ENCODE measurements around the gene MBOAT2.

DNA sequence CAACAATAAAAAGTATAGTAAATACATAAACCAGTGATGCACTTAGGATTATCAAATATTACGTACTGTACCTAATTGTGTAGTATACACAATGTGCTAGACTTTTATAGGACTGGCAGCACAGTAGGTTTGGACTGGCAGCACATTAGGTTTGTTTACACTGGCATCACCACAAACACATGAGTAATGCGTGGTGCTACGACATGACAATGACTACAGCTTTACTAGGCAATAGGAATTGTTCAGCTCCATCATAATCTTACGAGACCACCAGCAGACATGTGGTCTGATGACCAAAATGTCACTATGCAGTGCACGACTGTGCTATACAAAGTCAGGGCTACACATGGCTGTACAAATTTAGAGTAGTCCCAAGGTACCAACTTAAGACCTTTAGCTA is 2.3 kb downstream of the MBOAT2 start:
- TF ChIP-seq, protein P1, sequence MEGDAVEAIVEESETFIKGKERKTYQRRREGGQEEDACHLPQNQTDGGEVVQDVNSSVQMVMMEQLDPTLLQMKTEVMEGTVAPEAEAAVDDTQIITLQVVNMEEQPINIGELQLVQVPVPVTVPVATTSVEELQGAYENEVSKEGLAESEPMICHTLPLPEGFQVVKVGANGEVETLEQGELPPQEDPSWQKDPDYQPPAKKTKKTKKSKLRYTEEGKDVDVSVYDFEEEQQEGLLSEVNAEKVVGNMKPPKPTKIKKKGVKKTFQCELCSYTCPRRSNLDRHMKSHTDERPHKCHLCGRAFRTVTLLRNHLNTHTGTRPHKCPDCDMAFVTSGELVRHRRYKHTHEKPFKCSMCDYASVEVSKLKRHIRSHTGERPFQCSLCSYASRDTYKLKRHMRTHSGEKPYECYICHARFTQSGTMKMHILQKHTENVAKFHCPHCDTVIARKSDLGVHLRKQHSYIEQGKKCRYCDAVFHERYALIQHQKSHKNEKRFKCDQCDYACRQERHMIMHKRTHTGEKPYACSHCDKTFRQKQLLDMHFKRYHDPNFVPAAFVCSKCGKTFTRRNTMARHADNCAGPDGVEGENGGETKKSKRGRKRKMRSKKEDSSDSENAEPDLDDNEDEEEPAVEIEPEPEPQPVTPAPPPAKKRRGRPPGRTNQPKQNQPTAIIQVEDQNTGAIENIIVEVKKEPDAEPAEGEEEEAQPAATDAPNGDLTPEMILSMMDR (IDR thresholded peaks at IDR 0.05), result no peak
- TF ChIP-seq POLR2A (IDR thresholded peaks at IDR 0.05), result no peak
- TF ChIP-seq POLR2AphosphoS5 (IDR thresholded peaks at IDR 0.05), result no peak
